H1 (cell line): Measurements from ENCODE around the gene TAF11L13. TPM values are rescaled to one million over a fixed set of nuclear protein-coding genes. Genes with fewer than 3 reads are reported as not detected.
"Not testable (repeated sequence)": the region's sequence is repeated elsewhere in the genome, so short reads cannot be mapped to it uniquely, and the experiment has no call there.

Experiments used
- CTCF ChIA-PET: fragments of 300-600 bp; sonication (Branson Sonifier 250); formaldehyde crosslinking; loops from one replicate; lab custom pipeline; 2021; ENCODE audit not compliant: partially characterized antibody; lab: Charles Lee
- POLR2A ChIA-PET: fragments of 300-600 bp; sonication (Branson Sonifier 250); formaldehyde crosslinking; loops from one replicate; lab custom pipeline; 2021; ENCODE audit warnings: inconsistent platforms; ENCODE audit not compliant: partially characterized antibody; lab: Charles Lee
- DNase-seq, 2 experiments: peaks; one replicate each; pipeline versions ENCODE4 v3.0.0 to v3.0.0-alpha.2; 2010 to 2022; ENCODE audit warnings: low spot score in 2 of 2, low read depth in 1 of 2, mixed read lengths in 1 of 2
- FAIRE-seq: peaks from 2 replicates; lab custom pipeline; 2011; peaks lifted over from hg19 to GRCh38; lab: Jason Lieb, UNC
- H2AFZ ChIP-seq: 2 replicates; pipeline ENCODE4 v1.8.1; 2012; ENCODE audit warnings: low read length, inconsistent platforms
- H2AK5ac ChIP-seq: 2 replicates; pipeline ENCODE4 v1.6.1; 2013; ENCODE audit warnings: low read depth, low read length
- H2BK120ac ChIP-seq: replicated peaks from 2 replicates; pipeline ENCODE3; 2013; ENCODE audit warnings: low read depth, low read length, inconsistent platforms
- H2BK12ac ChIP-seq: 2 replicates; pipeline ENCODE4 v1.6.1; 2013; ENCODE audit warnings: low read depth, low read length
- H2BK15ac ChIP-seq: 2 replicates; pipeline ENCODE4 v1.6.1; 2013; ENCODE audit warnings: low read length
- H2BK20ac ChIP-seq: 2 replicates; pipeline ENCODE4 v1.6.1; 2013; ENCODE audit warnings: low read length
- H2BK5ac ChIP-seq: 2 replicates; pipeline ENCODE4 v1.6.1; 2013; ENCODE audit warnings: low read depth, low read length
- H3K14ac ChIP-seq: 2 replicates; pipeline ENCODE4 v1.6.1; 2013; ENCODE audit warnings: inconsistent platforms; ENCODE audit not compliant: insufficient read length
- H3K18ac ChIP-seq: 2 replicates; pipeline ENCODE4 v1.6.1; 2013; ENCODE audit warnings: low read length; ENCODE audit errors: extremely low read depth
- H3K23ac ChIP-seq: 2 replicates; pipeline ENCODE4 v1.6.1; 2013; ENCODE audit warnings: inconsistent platforms; ENCODE audit not compliant: insufficient read length
- H3K23me2 ChIP-seq: 2 replicates; pipeline ENCODE4 v1.6.1; 2013; ENCODE audit warnings: low read depth, low read length
- H3K27ac ChIP-seq: 2 replicates; pipeline ENCODE4 v1.6.1; 2011; ENCODE audit warnings: low read depth, low read length, inconsistent platforms
- H3K27me3 ChIP-seq, 4 experiments: replicated peaks in 1 of 4; 1 replicate in 1 of 4; 2 replicates in 3 of 4; pipeline versions ENCODE4 v1.6.1 to v1.8.1; 2011 to 2013; ENCODE audit warnings: low read length in 3 of 4, mild to moderate bottlenecking in 3 of 4, inconsistent platforms in 2 of 4, mixed read lengths in 2 of 4, moderate library complexity in 1 of 4; ENCODE audit not compliant: control insufficient read depth in 3 of 4, insufficient read depth in 3 of 4; ENCODE audit errors: extremely low read depth in 1 of 4
- H3K36me3 ChIP-seq, 4 experiments: 2 replicates each; pipeline versions ENCODE4 v1.6.1 to v1.8.1; 2011 to 2013; ENCODE audit warnings: mild to moderate bottlenecking in 4 of 4, low read length in 3 of 4, moderate library complexity in 2 of 4, control low read depth in 1 of 4, inconsistent platforms in 1 of 4; ENCODE audit not compliant: insufficient read depth in 4 of 4, control insufficient read depth in 2 of 4
- H3K4ac ChIP-seq: replicated peaks from 2 replicates; pipeline ENCODE3; 2013; ENCODE audit warnings: low read length, low read depth, mixed read lengths, inconsistent platforms; ENCODE audit not compliant: insufficient read length
- H3K4me1 ChIP-seq, 4 experiments: replicated peaks in 1 of 4; 1 replicate in 1 of 4; 2 replicates in 3 of 4; pipeline versions ENCODE4 v1.6.1 to v1.8.1; 2011 to 2013; ENCODE audit warnings: low read length in 3 of 4, inconsistent platforms in 2 of 4, mixed read lengths in 1 of 4; ENCODE audit not compliant: insufficient read depth in 4 of 4, control insufficient read depth in 3 of 4
- H3K4me2 ChIP-seq, 2 experiments: 2 replicates each; pipeline versions ENCODE4 v1.6.1 to v1.8.1; 2011 to 2013; ENCODE audit warnings: low read depth in 2 of 2, low read length in 2 of 2, control low read depth in 1 of 2, inconsistent platforms in 1 of 2, mild to moderate bottlenecking in 1 of 2; ENCODE audit not compliant: insufficient read depth in 1 of 2
- H3K4me3 ChIP-seq, 4 experiments: fragments of 200-600, 300-600 bp in 1 of 4; sonication (generic), shearing (Covaris generic), sonication (Bioruptor Twin) in 1 of 4; 2 replicates each; pipeline versions ENCODE4 v1.5.1 to v1.8.1; 2011 to 2016; ENCODE audit warnings: low read length in 4 of 4, low read depth in 3 of 4, control low read depth in 2 of 4, inconsistent platforms in 2 of 4, mild to moderate bottlenecking in 2 of 4, mixed read lengths in 1 of 4, moderate library complexity in 1 of 4; ENCODE audit not compliant: insufficient read depth in 2 of 4; ENCODE audit errors: extremely low read depth in 1 of 4
- H3K56ac ChIP-seq: replicated peaks from 2 replicates; pipeline ENCODE3; 2013; ENCODE audit warnings: low read depth, mild to moderate bottlenecking, mixed read lengths, low read length, inconsistent platforms; ENCODE audit not compliant: insufficient read length
- H3K79me1 ChIP-seq: 2 replicates; pipeline ENCODE4 v1.6.1; 2013; ENCODE audit warnings: low read depth, low read length, control low read depth
- H3K79me2 ChIP-seq, 2 experiments: 2 replicates each; pipeline versions ENCODE4 v1.6.1 to v1.8.1; 2012 to 2013; ENCODE audit warnings: low read length in 2 of 2, mild to moderate bottlenecking in 2 of 2, inconsistent platforms in 1 of 2; ENCODE audit not compliant: insufficient read depth in 2 of 2, control insufficient read depth in 1 of 2
- H3K9ac ChIP-seq, 4 experiments: replicated peaks in 1 of 4; 1 replicate in 1 of 4; 2 replicates in 3 of 4; pipeline versions ENCODE4 v1.6.1 to v1.8.1; 2011 to 2013; ENCODE audit warnings: low read depth in 3 of 4, low read length in 3 of 4, control low read depth in 2 of 4, mild to moderate bottlenecking in 2 of 4, moderate library complexity in 2 of 4, inconsistent platforms in 1 of 4; ENCODE audit errors: extremely low read depth in 1 of 4
- H3K9me3 ChIP-seq, 2 experiments: 2 replicates each; pipeline versions ENCODE4 v1.6.1 to v1.8.1; 2012 to 2013; ENCODE audit warnings: mild to moderate bottlenecking in 2 of 2, moderate library complexity in 2 of 2, control low read depth in 1 of 2, inconsistent platforms in 1 of 2, low read depth in 1 of 2, low read length in 1 of 2, mixed read lengths in 1 of 2; ENCODE audit not compliant: insufficient read depth in 2 of 2
- H4K20me1 ChIP-seq, 2 experiments: replicated peaks in 1 of 2; 2 replicates each; pipeline versions ENCODE3 to v1.8.1; 2011 to 2013; ENCODE audit warnings: inconsistent platforms in 2 of 2, low read length in 2 of 2, mild to moderate bottlenecking in 1 of 2; ENCODE audit not compliant: insufficient read depth in 2 of 2, control insufficient read depth in 1 of 2
- H4K5ac ChIP-seq: 2 replicates; pipeline ENCODE4 v1.6.1; 2013; ENCODE audit warnings: low read length, low read depth, mixed read lengths, inconsistent platforms; ENCODE audit not compliant: insufficient read length
- H4K8ac ChIP-seq: 2 replicates; pipeline ENCODE4 v1.8.0; 2013; ENCODE audit warnings: mild to moderate bottlenecking, moderate library complexity, low read length, inconsistent platforms; ENCODE audit not compliant: insufficient read depth; ENCODE audit errors: extremely low read depth
- H4K91ac ChIP-seq: replicated peaks from 2 replicates; pipeline ENCODE3; 2013; ENCODE audit warnings: low read length, mixed read lengths, inconsistent platforms; ENCODE audit not compliant: insufficient read length
- BRCA1 ChIP-seq: IDR thresholded peaks from 2 replicates; pipeline ENCODE4 v1.6.1; 2012; ENCODE audit warnings: low read depth, low read length, improper control_type of control experiment
- CHD1 ChIP-seq: IDR thresholded peaks from 2 replicates; pipeline ENCODE4 v1.6.1; 2012; ENCODE audit warnings: low read depth, low read length, improper control_type of control experiment
- HDAC2 ChIP-seq, 2 experiments: fragments of 300-600 bp in 1 of 2; sonication (generic) in 1 of 2; IDR thresholded peaks; 2 replicates each; pipeline ENCODE4 v1.6.1; 2011 to 2012; ENCODE audit warnings: low read depth in 2 of 2, low read length in 2 of 2, mild to moderate bottlenecking in 2 of 2, moderate library complexity in 2 of 2, borderline replicate concordance in 1 of 2, inconsistent platforms in 1 of 2
- RFX5 ChIP-seq: IDR thresholded peaks from 2 replicates; pipeline ENCODE4 v1.6.1; 2011; ENCODE audit warnings: low read depth, low read length, improper control_type of control experiment, borderline replicate concordance
- SUZ12 ChIP-seq: fragments of 200-600 bp; sonication (generic); IDR thresholded peaks from 2 replicates; pipeline ENCODE4 v1.6.1; 2012; ENCODE audit warnings: mild to moderate bottlenecking, inconsistent platforms, low read length, moderate library complexity, mixed read lengths
- TBP ChIP-seq: IDR thresholded peaks from 2 replicates; pipeline ENCODE4 v1.6.1; 2011; ENCODE audit warnings: low read depth, low read length, improper control_type of control experiment
- ZNF274 ChIP-seq: IDR thresholded peaks from 2 replicates; pipeline ENCODE4 v1.7.0; 2012; ENCODE audit warnings: low read length, borderline replicate concordance; ENCODE audit errors: extremely low read depth
- WGBS, 2 experiments: shearing (Covaris generic) in 1 of 2; methylation state at CpG; one replicate each; pipeline versions ENCODE4 v1.1.6 to v1.1.7; 2013 to 2015; ENCODE audit warnings: low lambda C conversion rate in 2 of 2, mixed read lengths in 2 of 2, inconsistent platforms in 1 of 2, low coverage in 1 of 2, missing lambda C conversion rate in 1 of 2; ENCODE audit not compliant: insufficient replicate concordance in 2 of 2, insufficient coverage in 1 of 2, insufficient read length in 1 of 2; ENCODE audit errors: extremely low coverage in 1 of 2, missing lambda C conversion rate in 1 of 2; 5-methylcytosine and 5-hydroxymethylcytosine counted together
- polyA plus RNA-seq, 7 experiments: library from polyadenylated mRNA; depleted of rRNA in 3 of 7; stranded (reverse) in 5 of 7; unstranded in 2 of 7; fragments of >200 nt in 5 of 7; fragments of 200-250 nt in 2 of 7; gene quantifications; 1 replicate in 5 of 7; 2 replicates in 1 of 7; 4 replicates in 1 of 7; pipeline versions ENCODE4 v1.2.1 to v1.2.3, GENCODE V29; 2011 to 2013; ENCODE audit warnings: missing spikeins in 2 of 7, mixed read lengths in 2 of 7
- total RNA-seq: library from RNA; stranded (reverse); fragmentation: NEBNext Ultra II Directional; extraction: Animal tissue kit (Norgen Biotek cat#: 25700); gene quantifications from 2 replicates; pipeline ENCODE4 v1.2.1, GENCODE V29; 2021

TAF11L13 gene
- total and polyA plus RNA-seq, 2 of the 8 experiments (the other 6 are each of a cell fraction or from before 2014, with no cell fraction given), result not detected

- TF ChIP-seq BRCA1 (no peak), HDAC2 (IDR thresholded peaks at IDR 0.05; ENCODE audit: borderline replicate concordance in 1 of 2, low read depth in 2 of 2, low read length in 2 of 2) (no peak), TBP (no peak), ZNF274 (no peak), RFX5 (no peak), CHD1 (no peak), SUZ12 (no peak)
These were observed 26.9 kb upstream of the TAF11L13 start (continued) for GRCh38 chr5:17604951-17605350.

- WGBS, 2 experiments, result 96% methylated on average over 4 of the region's 4 CpGs; no CpG with 5 or more reads in 1 of the 2 experiments
These were observed 24.4 kb upstream of the TAF11L13 start for GRCh38 chr5:17607461-17607860.

More at GRCh38 chr5:17607461-17607860, 24.4 kb upstream of the TAF11L13 start:
- FAIRE-seq, DNase-seq, H2AFZ ChIP-seq, H3K79me1 ChIP-seq, H3K27ac ChIP-seq, H3K23ac ChIP-seq, H3K4me3 ChIP-seq, H4K8ac ChIP-seq, H2BK12ac ChIP-seq, H3K36me3 ChIP-seq, H3K79me2 ChIP-seq, H3K23me2 ChIP-seq, CTCF ChIA-PET, H2AK5ac ChIP-seq, POLR2A ChIA-PET, H2BK15ac ChIP-seq, H4K20me1 ChIP-seq, H3K14ac ChIP-seq, H3K18ac ChIP-seq, H3K9me3 ChIP-seq, H3K56ac ChIP-seq, H2BK20ac ChIP-seq, H3K9ac ChIP-seq, H3K4me2 ChIP-seq, H4K5ac ChIP-seq, H3K4me1 ChIP-seq, H3K27me3 ChIP-seq, H2BK5ac ChIP-seq, H2BK120ac ChIP-seq, H3K4ac ChIP-seq, H4K91ac ChIP-seq: not testable (repeated sequence)
